HG03460 (cell line): ENCODE data around the gene TNS1.

Source experiments
- ATAC-seq: cut with Tn5 transposase; IDR thresholded peaks from one replicate; pipeline ENCODE4 v1.9.1; 2021; ENCODE audit not compliant: unreplicated experiment

Gene TNS1

GRCh38 chr2:217856871-217857270 is 145.9 kb downstream of the TNS1 start:
- no peak for ATAC-seq

- ATAC-seq = no peak
Observed at GRCh38 chr2:217856159-217856558, 146.6 kb downstream of the TNS1 start.

GRCh38 chr2:217854684-217855420 is 147.9 kb downstream of the TNS1 start:
- no peak for ATAC-seq

GRCh38 chr2:217853961-217854360 is 148.8 kb downstream of the TNS1 start:
- no peak for ATAC-seq

- ATAC-seq = no peak
Observed at GRCh38 chr2:217853301-217853881, 149.4 kb downstream of the TNS1 start.

- ATAC-seq = no peak
Observed at GRCh38 chr2:217852555-217853211, 150.1 kb downstream of the TNS1 start.

- ATAC-seq = no peak
Observed at GRCh38 chr2:217851191-217852020, 151.4 kb downstream of the TNS1 start.

GRCh38 chr2:217849154-217849975 is 153.4 kb downstream of the TNS1 start:
- no peak for ATAC-seq

GRCh38 chr2:217848351-217848957 is 154.3 kb downstream of the TNS1 start:
- ATAC-seq = no peak

GRCh38 chr2:217847552-217848350 is 155.0 kb downstream of the TNS1 start:
- no peak for ATAC-seq

GRCh38 chr2:217847115-217847514 is 155.7 kb downstream of the TNS1 start:
- no peak for ATAC-seq

GRCh38 chr2:217846321-217846743 is 156.5 kb downstream of the TNS1 start:
- no peak for ATAC-seq

- no peak for ATAC-seq
Observed at GRCh38 chr2:217845301-217845700, 157.5 kb downstream of the TNS1 start.

GRCh38 chr2:217844696-217845095 is 158.1 kb downstream of the TNS1 start:
- no peak for ATAC-seq

GRCh38 chr2:217843324-217843723 is 159.5 kb downstream of the TNS1 start:
- ATAC-seq = no peak

- no peak for ATAC-seq
Observed at GRCh38 chr2:217842017-217842416, 160.8 kb downstream of the TNS1 start.

- ATAC-seq = no peak
Observed at GRCh38 chr2:217840522-217840921, 162.3 kb downstream of the TNS1 start.

GRCh38 chr2:217839750-217840107 is 163.1 kb downstream of the TNS1 start:
- ATAC-seq = no peak

- ATAC-seq = no peak
Observed at GRCh38 chr2:217839073-217839749, 163.6 kb downstream of the TNS1 start.
